ENCODE measurements around the gene CHML.

- TF ChIP-seq POLR2AphosphoS5 (IDR thresholded peaks at IDR 0.05; ENCODE audit: borderline replicate concordance, low read depth, low read length) (no peak), EZH2 (IDR thresholded peaks at IDR 0.05) (no peak), FOXP2 (optimal IDR thresholded peaks at IDR 0.05; ENCODE audit: control extremely low read depth, extremely low read length, insufficient read depth) (no peak)
Measured at GRCh38 chr1:241593186-241593585, 47.0 kb downstream of the CHML start.

All from SK-N-MC (cell line).